ENCODE results near the gene GRIA1.
"Not testable (repeated sequence)": the region's sequence is repeated elsewhere in the genome, so short reads cannot be mapped to it uniquely, and the experiment has no call there.

Gene GRIA1

DNA sequence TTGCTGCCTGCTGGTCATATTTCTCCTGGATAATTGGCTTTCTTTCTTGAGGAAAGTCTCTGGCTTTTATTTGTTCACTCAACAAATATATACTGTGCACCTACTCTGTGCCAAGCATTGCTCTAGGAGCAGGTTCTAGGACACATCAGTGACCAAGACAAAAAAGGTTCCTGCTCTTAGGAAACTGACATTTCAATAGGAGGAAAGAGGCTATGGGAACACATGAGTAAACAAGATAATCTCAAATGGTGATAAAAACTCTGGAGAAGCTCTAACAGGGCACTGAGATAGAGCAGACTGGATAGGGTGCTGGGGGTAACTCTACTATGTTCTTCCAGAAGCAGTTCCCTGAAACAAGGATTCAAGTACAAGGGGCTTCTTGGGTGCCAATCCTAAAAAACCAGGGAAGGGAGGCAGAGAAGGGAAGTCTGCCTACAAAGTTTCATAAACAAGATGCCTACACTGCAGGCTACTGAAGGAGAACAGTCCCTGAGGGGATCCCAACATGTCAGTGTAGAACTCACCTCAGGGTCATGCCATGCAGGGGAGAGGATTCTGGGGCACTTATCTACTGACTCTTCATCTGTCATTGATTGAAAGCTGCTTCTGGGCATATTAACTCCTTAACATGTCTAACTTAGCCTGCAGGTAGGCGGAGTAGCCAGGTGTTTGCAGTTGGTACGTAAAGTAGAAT is 181.3 kb downstream of the GRIA1 start:
- DNase-seq: no peak

DNA sequence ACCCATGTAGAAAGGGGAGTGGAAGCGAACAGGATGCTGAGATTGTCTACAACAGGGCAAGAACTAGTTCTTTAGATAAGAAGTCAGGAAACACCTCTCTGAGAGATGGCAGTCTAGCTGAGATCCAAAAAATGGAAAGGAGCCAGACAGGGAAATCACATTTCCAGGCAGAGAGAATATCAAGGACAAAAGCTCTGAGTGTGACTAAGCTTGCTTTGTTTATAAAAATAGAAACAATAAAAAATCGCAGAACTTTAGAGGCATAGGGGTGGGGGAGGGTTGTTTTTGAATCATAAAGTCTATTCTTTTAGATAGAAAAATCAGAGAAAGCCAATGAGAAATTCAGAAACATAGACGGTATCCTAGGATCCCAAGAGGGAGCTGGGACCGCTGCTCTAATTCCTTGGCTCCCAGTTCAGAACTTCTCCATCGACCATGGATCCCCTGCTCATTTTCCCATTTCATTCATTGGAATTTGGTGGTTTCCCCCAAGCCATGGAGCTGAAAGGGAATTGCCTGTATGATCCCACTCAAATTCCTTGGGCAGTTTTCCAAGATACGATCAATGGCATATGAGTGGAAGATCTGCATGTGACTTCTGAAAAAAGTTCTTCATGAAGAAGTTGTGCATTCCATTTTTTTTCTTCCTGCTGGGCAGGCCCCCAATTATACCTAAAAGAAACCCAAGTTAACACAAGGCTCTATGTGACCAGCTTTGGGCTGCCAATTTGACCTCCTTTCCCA is 182.0 kb downstream of the GRIA1 start:
- no peak for DNase-seq

DNA sequence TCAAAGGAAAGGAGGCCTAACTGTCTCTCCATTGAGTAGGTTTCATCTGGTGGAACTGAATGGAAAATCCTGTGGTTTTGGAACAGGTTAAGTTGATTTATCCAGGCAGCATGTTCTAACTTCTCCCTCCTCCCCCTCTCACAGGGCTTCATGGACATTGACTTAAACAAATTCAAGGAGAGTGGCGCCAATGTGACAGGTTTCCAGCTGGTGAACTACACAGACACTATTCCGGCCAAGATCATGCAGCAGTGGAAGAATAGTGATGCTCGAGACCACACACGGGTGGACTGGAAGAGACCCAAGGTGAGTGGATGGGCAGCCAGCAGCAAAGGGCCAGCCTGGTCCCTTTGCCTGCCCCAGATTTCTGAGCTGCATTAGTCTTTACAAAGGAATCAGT is 183.9 kb downstream of the GRIA1 start:
- DNase-seq: no peak

DNA sequence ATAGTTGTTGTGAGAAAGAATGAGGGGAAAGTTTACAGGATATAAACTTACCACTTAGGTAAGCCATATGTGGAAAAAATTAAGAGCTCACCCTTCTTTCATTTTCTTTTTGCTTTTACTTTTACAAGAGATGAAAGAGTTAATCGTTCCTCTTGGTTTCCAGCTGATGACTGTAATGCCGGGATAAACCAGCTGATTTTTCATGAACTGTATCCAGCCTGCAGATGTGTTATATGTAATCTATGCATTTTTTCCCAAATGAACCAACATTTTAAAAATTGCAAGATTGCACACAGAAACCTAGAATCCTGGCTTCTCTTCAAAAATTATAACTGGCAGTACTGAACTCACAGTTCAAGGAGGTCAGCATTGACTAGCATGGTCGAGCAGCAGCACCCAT is 185.9 kb downstream of the GRIA1 start:
- no peak for DNase-seq

DNA sequence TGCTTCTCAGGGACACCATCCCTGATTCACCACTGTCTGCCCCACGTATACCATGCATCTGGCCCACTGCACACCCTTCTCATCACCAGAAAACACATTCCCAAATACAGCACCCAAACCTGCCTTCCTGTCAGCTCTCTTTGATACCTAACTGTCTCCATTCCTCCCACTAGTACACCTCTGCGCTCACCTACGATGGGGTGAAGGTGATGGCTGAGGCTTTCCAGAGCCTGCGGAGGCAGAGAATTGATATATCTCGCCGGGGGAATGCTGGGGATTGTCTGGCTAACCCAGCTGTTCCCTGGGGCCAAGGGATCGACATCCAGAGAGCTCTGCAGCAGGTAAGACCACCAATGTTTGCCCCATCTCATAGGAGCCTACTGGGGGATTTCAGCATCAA is 186.4 kb downstream of the GRIA1 start:
- DNase-seq: no peak

DNA sequence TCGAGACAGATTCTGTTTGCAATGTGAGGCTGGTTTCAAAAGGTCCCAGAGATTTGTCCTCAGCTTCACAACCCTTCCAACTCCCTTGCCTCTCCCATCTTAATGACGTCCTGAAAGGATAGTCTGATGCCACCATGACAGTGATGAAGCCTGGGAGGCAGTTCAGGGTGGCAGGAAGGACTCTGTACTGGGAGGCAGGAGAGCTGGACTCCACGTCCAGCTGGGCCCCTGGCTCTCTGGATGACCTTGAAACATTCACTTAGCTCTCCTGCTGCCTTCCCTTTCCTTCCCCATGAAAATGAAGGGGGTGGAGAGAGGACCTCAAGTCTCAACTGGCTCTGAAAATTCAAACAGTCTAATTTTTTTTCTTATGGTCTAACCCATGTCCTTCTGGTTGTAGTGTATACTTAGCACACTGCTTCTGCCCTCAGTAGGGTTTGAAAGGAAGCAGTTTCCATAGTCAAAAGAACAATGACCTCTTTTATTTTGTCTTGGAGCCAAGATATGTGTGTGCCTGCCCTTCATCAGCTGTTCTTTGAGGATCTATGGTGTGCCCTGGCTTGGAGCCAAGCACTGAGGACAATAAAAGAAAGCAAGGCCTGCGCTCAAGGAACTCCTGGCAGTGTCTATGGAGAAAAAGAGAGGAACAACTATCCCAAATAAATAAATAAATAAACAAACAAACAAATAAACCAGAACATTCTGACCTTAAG is 188.3 kb downstream of the GRIA1 start:
- DNase-seq: no peak

DNA sequence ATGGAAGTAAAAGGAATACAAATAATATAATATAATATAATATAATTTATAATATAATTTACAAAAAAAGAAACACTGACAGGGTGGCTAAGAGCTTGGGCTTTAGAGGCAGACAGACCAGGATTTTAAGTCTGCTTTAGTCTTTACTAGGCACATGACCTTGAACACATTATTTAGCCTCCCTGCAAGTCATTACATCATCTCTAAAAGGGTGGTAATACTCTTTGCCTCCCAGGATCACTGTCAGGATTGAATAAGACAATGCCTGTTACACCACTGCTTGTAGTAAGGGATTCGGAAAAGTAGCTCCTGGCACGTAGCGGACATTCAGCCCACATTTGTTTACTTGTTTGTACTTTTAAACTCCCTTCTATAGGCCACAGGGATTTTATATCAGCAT is 199.8 kb downstream of the GRIA1 start:
- no peak for DNase-seq

DNA sequence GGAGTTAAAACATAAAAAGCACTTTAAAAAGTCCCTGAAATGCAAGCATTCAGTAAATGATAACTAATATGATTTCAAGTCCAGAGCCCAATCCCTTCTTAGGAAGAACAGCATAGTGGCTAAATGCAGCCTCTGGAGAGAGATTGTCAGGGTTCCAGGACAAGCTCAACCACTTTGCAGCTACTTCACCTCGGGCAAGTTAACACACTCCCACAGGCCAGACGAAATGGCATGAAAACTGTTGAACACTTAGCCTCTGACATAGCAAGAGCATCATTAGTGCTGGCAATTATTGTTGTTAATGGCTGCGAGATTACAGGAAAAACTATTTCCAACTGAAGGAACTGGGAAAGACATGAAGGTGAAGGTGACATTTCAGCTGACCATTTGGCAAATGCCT is 205.8 kb downstream of the GRIA1 start:
- no peak for DNase-seq

DNA sequence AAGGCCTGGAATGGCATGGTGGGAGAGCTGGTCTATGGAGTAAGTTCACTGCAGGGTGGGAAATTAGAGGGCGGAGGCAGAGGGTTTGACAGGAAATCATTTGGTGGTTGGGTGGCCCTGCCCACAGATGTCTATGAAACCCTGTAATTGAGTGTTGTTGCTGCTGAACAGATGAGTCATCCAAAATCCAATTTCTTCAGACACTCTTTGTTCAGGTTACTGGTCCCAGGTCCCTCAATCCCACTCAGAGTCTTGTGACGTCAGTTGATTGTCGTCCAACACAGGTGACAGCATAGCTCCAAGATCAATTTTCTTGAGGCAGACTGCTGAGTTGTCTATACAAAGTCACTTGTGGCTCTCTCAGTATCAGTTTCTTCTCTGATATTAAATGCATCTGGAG is 208.6 kb downstream of the GRIA1 start:
- no peak for DNase-seq

DNA sequence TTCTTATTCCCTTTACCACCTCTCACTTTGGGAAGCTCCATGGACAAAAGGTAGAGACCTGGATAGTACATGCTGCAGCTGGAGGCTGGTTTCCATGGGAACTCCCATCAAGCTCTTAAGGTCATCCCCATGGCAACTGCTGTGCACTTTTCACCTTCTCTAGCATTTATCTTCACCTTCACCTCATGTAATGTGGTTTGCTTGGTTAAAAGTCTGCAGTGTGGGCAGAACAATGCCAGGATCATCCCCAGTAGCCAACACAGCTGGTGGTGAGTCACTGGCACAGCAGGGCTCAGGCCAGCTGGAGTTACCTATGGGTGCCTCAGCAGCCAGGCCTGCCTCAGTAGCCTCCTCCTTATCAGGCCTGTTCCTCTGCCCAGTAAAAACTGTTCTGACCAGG is 210.5 kb downstream of the GRIA1 start:
- no peak for DNase-seq

DNA sequence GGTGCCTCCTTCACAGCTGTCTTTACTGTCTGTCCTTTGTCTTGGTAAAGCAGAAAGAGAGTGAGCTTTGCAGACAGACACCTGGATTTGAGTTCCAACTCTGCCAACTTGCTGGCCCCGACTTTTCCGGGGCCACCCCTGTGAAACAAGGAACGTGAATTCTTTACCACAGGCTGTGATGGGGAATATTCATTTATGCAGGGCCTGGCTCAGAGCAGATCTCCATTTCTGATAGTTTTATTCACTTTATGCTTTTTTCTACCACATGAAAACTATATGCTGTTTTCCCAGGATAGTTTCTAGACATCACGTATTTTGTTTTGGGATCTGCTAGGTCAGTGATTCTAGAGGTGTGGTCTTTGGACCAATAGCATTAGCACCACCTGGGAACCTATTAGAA is 211.8 kb downstream of the GRIA1 start:
- DNase-seq: no peak

DNA sequence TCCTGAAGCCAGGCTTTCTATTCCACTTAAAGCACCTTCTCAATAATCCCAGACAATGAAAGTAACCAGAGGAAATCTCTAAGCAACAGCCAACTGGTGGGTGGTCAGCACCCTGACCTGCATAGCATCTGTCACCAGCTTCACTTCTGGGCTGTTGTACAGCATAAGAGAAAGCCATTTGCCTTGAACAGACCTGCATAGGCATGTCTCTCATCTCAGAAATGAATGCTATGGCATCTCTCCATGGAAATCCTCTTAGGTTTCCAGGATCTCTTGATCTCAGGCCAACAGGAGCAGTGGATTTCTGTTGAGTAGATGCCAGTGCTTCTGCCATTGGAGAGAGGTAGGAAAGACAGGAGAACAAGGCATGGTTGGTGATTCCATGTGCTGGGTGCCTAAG is 213.6 kb downstream of the GRIA1 start:
- DNase-seq: no peak

DNA sequence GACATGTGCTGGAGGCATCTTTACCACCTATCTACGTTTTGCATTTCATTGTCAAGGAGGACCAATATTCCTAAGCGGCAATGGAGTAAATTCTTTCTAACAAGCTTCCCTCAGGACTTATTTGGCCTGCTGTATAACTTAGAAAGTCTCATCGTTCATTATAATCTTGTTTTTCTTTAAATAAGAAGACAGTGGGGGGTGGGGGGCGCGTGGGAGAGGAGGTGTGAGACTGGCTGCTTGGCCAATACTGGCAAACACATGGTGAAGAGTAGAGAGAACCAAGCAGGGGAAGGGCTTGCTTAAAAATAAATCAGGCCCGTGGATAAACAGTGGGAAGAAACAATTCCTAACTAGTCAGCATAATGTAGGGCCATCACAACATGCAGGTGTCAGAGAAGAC is 217.2 kb downstream of the GRIA1 start:
- no peak for DNase-seq

DNA sequence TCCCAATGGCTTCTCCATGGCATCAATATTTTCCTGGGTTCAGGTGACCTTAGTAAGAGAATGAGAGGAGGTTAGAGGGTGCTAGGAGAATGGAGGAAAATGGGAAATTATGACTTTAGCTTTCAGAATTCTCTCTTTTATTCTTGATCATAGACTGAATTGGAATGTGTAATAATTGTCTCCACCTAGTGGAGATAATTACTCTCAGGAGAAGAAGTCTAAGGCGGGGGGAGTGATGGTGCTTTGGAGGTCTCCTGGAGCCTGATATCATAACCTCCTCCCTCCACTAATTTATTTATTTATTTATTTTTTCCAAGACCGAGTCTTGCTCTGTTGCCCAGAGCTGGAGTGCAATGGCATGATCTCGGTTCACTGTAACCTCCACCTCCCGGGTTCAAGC is 221.3 kb downstream of the GRIA1 start:
- DNase-seq: no peak

DNA sequence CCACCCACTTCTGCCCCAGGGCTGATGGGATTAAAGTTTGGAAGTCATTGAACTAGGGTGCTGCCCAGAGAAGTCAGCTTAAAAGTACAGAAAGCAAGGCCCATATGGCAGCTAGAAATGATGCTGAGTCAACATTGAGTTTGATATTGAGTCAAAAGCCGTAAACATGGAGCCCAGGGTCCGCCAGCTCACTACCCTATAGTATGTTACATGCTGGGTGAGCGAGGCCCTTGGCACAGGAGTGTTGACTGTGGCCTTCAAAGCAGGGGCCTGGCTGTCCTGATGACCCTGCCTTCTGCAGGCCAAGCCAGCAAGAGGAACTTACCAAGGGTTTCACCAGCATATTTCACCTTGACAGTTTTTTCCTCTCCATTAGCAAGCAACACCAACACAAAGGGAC is 222.5 kb downstream of the GRIA1 start:
- DNase-seq: no peak

DNA sequence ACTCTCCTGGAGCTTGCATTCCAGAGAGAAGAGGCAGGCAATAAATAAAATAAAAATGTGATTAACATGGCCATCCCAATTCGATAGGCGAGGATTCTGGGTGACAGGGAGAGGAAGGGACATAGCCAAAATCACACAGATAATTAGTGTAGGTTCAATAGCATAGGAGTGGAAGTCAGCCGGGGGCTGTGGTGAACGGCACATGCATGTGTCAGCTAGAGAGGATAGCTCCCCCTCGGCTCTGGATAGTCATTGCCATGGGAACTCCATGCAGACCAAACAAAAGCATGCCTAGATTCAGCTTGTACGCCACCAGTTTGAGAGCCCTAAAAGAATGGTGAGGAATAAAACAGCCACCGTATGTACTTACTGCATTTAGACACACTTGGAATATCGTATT is 223.5 kb downstream of the GRIA1 start:
- no peak for DNase-seq

DNA sequence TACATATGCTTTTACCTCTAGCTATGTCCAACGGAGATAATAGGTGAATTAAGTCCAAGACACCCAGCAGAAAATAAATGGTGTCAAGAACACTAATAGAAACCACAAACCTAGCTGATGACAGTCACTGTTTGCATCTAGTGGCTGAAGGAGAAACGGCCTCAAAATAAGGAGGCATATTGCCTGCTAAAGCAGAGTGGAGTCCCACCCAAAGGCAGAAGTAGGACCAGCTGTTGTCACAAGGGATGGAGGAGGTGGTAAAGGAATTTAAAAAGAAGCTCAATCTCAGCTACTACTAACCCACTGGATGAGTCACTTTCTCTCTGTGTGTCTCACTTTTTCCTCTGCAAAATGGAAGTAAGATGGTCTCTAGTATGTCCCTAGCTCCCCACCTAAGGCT is 224.3 kb downstream of the GRIA1 start:
- no peak for DNase-seq

DNA sequence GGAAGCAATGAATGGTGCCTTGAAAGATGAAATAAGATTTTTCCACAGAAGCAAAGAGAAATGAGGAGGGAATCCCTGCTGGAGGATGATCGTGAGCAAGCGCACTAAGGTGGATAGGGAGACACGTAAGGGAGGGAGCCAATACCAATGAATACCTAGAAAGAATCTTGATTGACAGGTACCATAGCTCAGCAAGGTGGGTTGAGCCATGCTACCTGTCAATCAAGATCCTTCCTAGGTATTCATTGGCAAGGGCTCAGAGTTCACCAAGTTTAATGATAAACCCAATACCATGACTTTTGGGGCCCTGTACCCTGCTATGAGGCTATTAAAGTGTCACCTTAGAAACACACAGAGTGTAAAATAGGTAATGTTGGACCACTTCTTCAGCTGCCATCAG is 226.8 kb downstream of the GRIA1 start:
- DNase-seq: no peak

DNA sequence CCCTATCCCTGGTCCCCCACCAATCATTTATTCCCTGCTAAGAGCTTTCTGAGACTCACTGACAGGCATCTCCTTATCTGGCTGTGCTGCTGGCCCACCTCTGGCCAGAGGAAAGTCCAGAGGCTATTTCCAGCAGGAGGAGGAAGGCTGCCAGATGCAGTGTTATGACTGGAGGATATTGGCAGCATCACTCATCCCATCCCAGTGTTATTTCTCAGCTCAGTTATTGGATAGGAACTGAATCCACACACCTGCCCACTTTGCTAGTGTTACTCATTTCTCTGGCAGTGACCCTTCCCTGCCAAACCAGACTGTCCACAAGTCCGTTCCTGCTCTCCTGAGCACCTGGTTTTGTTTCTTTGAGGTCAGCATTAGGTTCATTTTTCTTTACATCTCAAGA is 228.2 kb downstream of the GRIA1 start:
- no peak for DNase-seq

DNA sequence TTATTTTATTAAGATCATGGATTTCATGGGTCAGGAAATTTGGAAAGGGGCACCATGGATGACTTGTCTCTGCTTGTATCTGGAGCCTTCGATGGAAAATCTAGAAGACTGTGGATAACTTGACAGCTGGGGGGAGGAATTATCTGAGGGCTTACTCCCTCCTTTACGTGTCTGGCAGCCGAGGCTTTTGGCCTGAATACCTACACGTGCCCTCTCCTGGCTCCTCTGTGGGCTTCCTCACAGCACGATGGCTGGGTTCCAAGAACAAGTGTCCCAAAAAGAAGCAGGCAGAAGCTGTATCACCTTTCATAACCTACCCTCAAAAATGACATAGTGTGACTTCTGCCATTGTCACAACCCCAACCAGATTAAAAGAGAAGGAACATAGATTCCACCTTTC is 228.9 kb downstream of the GRIA1 start:
- DNase-seq: no peak

DNA sequence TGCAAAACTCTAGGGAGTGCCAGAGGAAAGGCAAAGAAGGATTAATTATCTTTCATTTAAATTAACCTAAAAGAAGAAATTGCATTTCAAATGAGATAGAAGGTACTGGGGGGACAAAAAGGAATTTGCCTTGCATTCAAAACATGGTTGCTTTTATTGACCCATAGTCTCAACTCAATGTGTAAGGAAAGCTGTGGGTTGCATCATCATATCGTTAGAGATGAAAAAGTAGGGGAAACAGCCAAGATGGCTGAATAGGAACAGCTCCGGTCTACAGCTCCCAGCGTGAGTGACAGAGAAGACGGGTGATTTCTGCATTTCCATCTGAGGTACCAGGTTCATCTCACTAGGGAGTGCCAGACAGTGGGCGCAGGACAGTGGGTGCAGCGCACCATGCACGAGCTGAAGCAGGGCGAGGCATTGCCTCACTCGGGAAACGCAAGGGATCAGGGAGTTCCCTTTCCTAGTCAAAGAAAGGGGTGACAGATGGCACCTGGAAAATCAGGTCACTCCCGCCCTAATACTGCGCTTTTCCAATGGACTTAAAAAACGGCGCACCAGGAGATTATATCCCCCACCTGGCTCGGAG is 232.6 kb downstream of the GRIA1 start:
- not testable (repeated sequence) for DNase-seq

DNA sequence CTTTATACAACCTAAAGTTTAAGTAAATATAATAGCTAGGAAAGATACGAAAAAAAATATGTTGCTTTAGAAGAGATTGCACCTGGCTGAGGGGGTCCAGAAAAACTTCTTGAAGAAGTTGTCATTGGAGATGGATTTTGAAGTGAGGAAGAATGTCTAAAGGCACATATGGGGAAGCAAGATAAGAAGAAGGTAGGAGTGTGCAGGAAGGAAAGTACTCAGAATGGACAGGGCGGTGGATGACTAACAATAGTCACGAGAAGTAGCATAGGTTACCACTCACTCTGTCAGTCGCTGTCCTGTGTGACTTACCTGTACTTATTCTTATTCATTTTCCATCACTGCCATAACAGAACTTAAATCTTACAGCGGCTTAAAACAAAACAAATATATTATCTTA is 251.6 kb downstream of the GRIA1 start:
- DNase-seq: no peak

DNA sequence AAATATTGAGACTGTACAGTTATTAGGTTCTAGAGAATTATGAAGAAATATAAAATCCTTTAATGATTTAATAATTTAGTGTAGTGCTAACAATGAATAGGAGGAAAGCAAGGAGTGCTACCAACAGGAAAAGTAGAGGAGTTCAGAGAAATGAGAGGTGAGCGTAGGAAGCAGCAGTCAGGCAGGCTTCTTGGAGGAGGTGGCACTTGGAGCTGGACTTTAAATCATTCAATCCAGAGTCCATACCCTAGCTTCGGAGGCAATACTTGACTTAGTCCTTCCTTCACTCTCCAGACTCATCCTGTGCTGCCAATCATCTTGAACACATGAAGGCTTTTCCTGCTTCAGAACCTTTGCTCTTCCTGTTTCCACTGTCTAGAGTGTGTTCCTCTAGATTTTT is 254.3 kb downstream of the GRIA1 start:
- DNase-seq: no peak

All from CD4-positive, alpha-beta T cell treated with Interleukin-15 for 1 hour (primary cell).